SU-DHL-6 (cell line): Measurements from ENCODE around the gene DRAM2.

Experiments
- H2AFZ ChIP-seq: fragments of 200-600 bp; sonication (generic); 2 replicates; pipeline ENCODE4 v1.6.1; 2014; ENCODE audit warnings: low read depth, mild to moderate bottlenecking, moderate library complexity, mixed read lengths, antibody characterized with exemption, low read length; ENCODE audit not compliant: severe bottlenecking
- H3F3A ChIP-seq: fragments of 200-600 bp; shearing (Covaris generic); 2 replicates; pipeline ENCODE4 v1.6.0; 2016; ENCODE audit warnings: antibody characterized with exemption, mild to moderate bottlenecking; ENCODE audit not compliant: insufficient read depth
- H3K27ac ChIP-seq: fragments of 200-600 bp; sonication (generic); 2 replicates; pipeline ENCODE4 v1.5.1; 2016; ENCODE audit warnings: low read depth, mild to moderate bottlenecking, low read length, moderate library complexity, mixed read lengths
- H3K27me3 ChIP-seq: fragments of 200-600 bp; sonication (generic), shearing (Covaris generic); 2 replicates; pipeline ENCODE4 v1.6.0; 2014; ENCODE audit warnings: mild to moderate bottlenecking, low read length
- H3K36me3 ChIP-seq: fragments of 200-600 bp; sonication (generic); 2 replicates; pipeline ENCODE4 v1.6.1; 2014; ENCODE audit warnings: mild to moderate bottlenecking, low read length, mixed read lengths
- H3K4me2 ChIP-seq: fragments of 300-600, 200-600 bp; shearing (Covaris generic), sonication (generic); 2 replicates; pipeline ENCODE4 v1.6.0; 2014; ENCODE audit warnings: low read length, low read depth, mild to moderate bottlenecking; ENCODE audit not compliant: poor library complexity, severe bottlenecking
- H3K4me3 ChIP-seq: fragments of 200-600 bp; sonication (generic); 2 replicates; pipeline ENCODE4 v1.5.1; 2014; ENCODE audit warnings: antibody characterized with exemption, low read length, mild to moderate bottlenecking, mixed read lengths; ENCODE audit not compliant: insufficient read depth, poor library complexity, severe bottlenecking
- H3K79me2 ChIP-seq: fragments of 200-600 bp; sonication (generic); 2 replicates; pipeline ENCODE4 v1.6.1; 2014; ENCODE audit warnings: mild to moderate bottlenecking, low read length, moderate library complexity; ENCODE audit not compliant: insufficient read depth
- H3K9ac ChIP-seq: fragments of 200-600 bp; sonication (generic); 2 replicates; pipeline ENCODE4 v1.7.0; 2014; ENCODE audit warnings: mild to moderate bottlenecking, low read length
- H3K9me2 ChIP-seq: fragments of 200-600 bp; sonication (generic); replicated peaks from 2 replicates; pipeline ENCODE4 v1.6.1; 2014; ENCODE audit warnings: low read length; ENCODE audit not compliant: insufficient read depth
- H3K9me3 ChIP-seq: fragments of 200-600 bp; sonication (generic); 2 replicates; pipeline ENCODE4 v1.6.1; 2014; ENCODE audit warnings: low read length, mixed read lengths; ENCODE audit not compliant: insufficient read depth
- H4K20me1 ChIP-seq: fragments of 200-600 bp; sonication (generic); 2 replicates; pipeline ENCODE4 v1.6.1; 2014; ENCODE audit warnings: low read depth, mild to moderate bottlenecking, antibody characterized with exemption, low read length, moderate library complexity, mixed read lengths
- EZH2phosphoT487 ChIP-seq: fragments of 200-600 bp; sonication (generic), shearing (Covaris generic); conservative IDR thresholded peaks from 2 replicates; pipeline ENCODE4 v1.6.1; 2018; ENCODE audit warnings: mild to moderate bottlenecking, antibody characterized with exemption, low read length, moderate library complexity, mixed read lengths
- TF ChIP-seq, protein P1 (sequence below): fragments of 200-600 bp; sonication (generic); IDR thresholded peaks from one replicate; pipeline ENCODE4 v1.5.1; 2017; ENCODE audit warnings: antibody characterized with exemption, mild to moderate bottlenecking, low read length, moderate library complexity; ENCODE audit not compliant: insufficient read depth, poor library complexity, severe bottlenecking

The DRAM2 gene

GRCh38 chr1:111139956-111140679 is at the start of gene DRAM2, which contains the start of gene CEPT1:
Gene DRAM2 (minus strand): TSS chr1:111140093. CDS start chr1:111131554, 8,539 bp downstream.
Gene CEPT1 (plus strand): TSS chr1:111140223. CDS start chr1:111147715, 7,492 bp downstream.
- Histone ChIP-seq H3K27me3 (no peaks in the 10 kb centered on the region), H3K4me2 (peak within 1 kb of the TSS; percentile 99), H3K79me2 (peaks cover 86% of the 10 kb centered on the region), H3K9me2 (no peaks in the 10 kb centered on the region), H3K9me3 (no peaks in the 10 kb centered on the region), H3K27ac (peak within 1 kb of the TSS; percentile 88), H3K36me3 (peaks cover 20% of the 10 kb centered on the region), H4K20me1 (no peaks in the 10 kb centered on the region), H3F3A (peaks cover 12% of the 10 kb centered on the region; the same call in 1 of the 2 replicates), H3K4me3 (peak within 1 kb of the TSS; percentile 91), H3K9ac (peak within 1 kb of the TSS; percentile 96), H2AFZ (peak within 1 kb of the TSS; percentile 9)
- TF ChIP-seq EZH2phosphoT487, result no peak
- TF ChIP-seq, protein P1, sequence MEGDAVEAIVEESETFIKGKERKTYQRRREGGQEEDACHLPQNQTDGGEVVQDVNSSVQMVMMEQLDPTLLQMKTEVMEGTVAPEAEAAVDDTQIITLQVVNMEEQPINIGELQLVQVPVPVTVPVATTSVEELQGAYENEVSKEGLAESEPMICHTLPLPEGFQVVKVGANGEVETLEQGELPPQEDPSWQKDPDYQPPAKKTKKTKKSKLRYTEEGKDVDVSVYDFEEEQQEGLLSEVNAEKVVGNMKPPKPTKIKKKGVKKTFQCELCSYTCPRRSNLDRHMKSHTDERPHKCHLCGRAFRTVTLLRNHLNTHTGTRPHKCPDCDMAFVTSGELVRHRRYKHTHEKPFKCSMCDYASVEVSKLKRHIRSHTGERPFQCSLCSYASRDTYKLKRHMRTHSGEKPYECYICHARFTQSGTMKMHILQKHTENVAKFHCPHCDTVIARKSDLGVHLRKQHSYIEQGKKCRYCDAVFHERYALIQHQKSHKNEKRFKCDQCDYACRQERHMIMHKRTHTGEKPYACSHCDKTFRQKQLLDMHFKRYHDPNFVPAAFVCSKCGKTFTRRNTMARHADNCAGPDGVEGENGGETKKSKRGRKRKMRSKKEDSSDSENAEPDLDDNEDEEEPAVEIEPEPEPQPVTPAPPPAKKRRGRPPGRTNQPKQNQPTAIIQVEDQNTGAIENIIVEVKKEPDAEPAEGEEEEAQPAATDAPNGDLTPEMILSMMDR, result no peak

DNA sequence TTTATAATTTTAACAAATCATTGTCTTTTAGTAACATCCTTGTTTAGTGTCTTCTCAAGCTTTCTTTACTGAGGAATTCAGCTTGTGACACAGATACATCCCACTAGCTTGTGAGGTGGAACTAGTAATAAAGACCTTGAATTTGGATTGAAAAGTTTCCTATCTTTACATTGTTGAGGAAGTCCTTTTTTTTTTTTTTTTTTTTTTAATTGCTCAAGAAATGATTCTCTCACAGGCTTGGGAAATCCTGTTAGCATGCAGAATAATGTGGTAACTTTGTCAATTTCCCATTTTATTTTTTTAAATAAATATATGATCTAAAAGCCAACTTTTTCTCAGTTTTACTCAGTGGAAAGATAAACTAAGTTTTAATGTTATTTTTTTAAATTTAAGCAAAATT is 44.8 kb upstream of the DRAM2 start:
- TF ChIP-seq, protein P1, result no peak
- TF ChIP-seq EZH2phosphoT487, result no peak
- no peaks in the 10 kb centered on the region for H3K79me2 ChIP-seq
- H3K27ac ChIP-seq, result no peak overlapping the region
- no peaks in the 10 kb centered on the region for H3K9me3 ChIP-seq
- no peaks in the 10 kb centered on the region for H4K20me1 ChIP-seq
- H3K27me3 ChIP-seq, result no peaks in the 10 kb centered on the region
- H2AFZ ChIP-seq, result no peak overlapping the region
- no peak overlapping the region for H3K9ac ChIP-seq
- H3F3A ChIP-seq, result peaks cover 35% of the 10 kb centered on the region
- no peak overlapping the region for H3K4me3 ChIP-seq
- H3K9me2 ChIP-seq, result no peaks in the 10 kb centered on the region
- no peak overlapping the region for H3K4me2 ChIP-seq
- H3K36me3 ChIP-seq, result peaks cover 56% of the 10 kb centered on the region

DNA sequence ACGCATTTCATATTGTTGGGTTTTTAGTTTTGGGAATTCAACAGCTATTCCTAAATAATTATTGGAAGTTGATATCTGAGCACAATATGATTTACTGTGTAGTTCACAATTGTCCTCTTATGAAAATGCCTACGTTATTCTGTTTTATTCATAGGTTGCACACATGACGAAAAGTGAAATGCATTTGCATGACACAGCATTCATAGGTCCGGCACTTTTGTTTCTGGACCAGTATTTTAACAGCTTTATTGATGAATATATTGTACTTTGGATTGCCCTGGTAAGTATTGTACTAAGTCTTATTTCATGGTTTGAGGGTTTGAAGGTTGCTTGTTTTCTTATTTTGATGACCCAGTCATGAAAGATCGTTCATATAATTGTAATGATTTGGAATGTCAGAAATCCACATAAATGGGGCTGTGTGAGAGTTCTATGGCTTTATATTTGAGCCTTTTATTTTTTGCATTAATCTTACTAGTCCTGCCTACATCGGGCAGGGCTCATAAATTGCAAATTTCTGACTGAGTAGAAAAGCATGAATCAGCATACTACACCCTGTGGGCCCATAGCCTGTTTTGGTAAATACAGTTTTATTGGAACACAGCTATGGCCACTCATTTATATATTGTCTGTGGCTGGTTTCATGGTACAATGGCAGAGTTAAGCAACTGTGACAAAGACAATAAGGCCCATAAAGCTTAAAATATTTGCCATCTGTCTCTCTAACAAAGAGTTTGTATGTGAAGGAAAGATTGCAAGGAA is 43.6 kb upstream of the DRAM2 start:
- H3K27me3 ChIP-seq, result no peaks in the 10 kb centered on the region
- no peak overlapping the region for H2AFZ ChIP-seq
- no peaks in the 10 kb centered on the region for H3K9me2 ChIP-seq
- H3K9ac ChIP-seq, result no peak overlapping the region
- peaks cover 29% of the 10 kb centered on the region for H3F3A ChIP-seq
- peaks cover 56% of the 10 kb centered on the region for H3K36me3 ChIP-seq
- no peaks in the 10 kb centered on the region for H4K20me1 ChIP-seq
- H3K4me2 ChIP-seq, result no peak overlapping the region
- H3K9me3 ChIP-seq, result no peaks in the 10 kb centered on the region
- TF ChIP-seq EZH2phosphoT487, result no peak
- TF ChIP-seq, protein P1, result no peak
- peak overlapping the region; percentile 15; the same call in 1 of the 2 replicates for H3K27ac ChIP-seq
- H3K79me2 ChIP-seq, result no peaks in the 10 kb centered on the region
- H3K4me3 ChIP-seq, result no peak overlapping the region
